Mammary epithelial cell (primary cell): Measurements from ENCODE around the gene MICAL3.
"Not testable (repeated sequence)": the region's sequence is repeated elsewhere in the genome, so short reads cannot be mapped to it uniquely, and the experiment has no call there.

Experiments
- EZH2 ChIP-seq: IDR thresholded peaks from 2 replicates; pipeline ENCODE4 v1.6.1; 2012; ENCODE audit warnings: low read length, inconsistent platforms, borderline replicate concordance
- TF ChIP-seq, protein P1 (sequence below), 2 donors: IDR thresholded peaks in 1 of 2; conservative IDR thresholded peaks in 1 of 2; 2 replicates each; pipeline ENCODE4 v1.5.1; 2011 to 2012; ENCODE audit warnings: inconsistent platforms in 2 of 2, low read length in 2 of 2, mild to moderate bottlenecking in 2 of 2, control low read depth in 1 of 2, low read depth in 1 of 2; ENCODE audit not compliant: insufficient read depth in 1 of 2; ENCODE audit errors: extremely low read depth in 1 of 2

DNA sequence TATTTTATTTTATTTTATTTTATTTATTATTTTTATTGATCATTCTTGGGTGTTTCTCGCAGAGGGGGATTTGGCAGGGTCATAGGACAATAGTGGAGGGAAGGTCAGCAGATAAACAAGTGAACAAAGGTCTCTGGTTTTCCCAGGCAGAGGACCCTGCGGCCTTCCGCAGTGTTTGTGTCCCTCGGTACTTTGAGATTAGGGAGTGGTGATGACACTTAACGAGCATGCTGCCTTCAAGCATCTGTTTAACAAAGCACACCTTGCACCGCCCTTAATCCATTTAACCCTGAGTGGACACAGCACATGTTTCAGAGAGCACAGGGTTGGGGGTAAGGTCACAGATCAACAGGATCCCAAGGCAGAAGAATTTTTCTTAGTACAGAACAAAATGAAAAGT lies 16.5 kb upstream of the MICAL3 start:
- TF ChIP-seq, protein P1, sequence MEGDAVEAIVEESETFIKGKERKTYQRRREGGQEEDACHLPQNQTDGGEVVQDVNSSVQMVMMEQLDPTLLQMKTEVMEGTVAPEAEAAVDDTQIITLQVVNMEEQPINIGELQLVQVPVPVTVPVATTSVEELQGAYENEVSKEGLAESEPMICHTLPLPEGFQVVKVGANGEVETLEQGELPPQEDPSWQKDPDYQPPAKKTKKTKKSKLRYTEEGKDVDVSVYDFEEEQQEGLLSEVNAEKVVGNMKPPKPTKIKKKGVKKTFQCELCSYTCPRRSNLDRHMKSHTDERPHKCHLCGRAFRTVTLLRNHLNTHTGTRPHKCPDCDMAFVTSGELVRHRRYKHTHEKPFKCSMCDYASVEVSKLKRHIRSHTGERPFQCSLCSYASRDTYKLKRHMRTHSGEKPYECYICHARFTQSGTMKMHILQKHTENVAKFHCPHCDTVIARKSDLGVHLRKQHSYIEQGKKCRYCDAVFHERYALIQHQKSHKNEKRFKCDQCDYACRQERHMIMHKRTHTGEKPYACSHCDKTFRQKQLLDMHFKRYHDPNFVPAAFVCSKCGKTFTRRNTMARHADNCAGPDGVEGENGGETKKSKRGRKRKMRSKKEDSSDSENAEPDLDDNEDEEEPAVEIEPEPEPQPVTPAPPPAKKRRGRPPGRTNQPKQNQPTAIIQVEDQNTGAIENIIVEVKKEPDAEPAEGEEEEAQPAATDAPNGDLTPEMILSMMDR (conservative IDR thresholded peaks at IDR 0.05 in 1 of 2, IDR thresholded peaks at IDR 0.05 in 1 of 2; ENCODE audit: extremely low read depth in 1 of 2, insufficient read depth in 1 of 2, low read depth in 1 of 2, low read length in 2 of 2): not testable (repeated sequence)
- not testable (repeated sequence) for TF ChIP-seq EZH2
